OCI-LY7 (cell line): ENCODE measurements around the gene TMPRSS11E. TPM values are rescaled to one million over a fixed set of nuclear protein-coding genes. Genes with fewer than 3 reads are reported as not detected.

Experiments used
- Bru-seq: library from RNA; stranded (reverse); fragments of 400-500 nt; gene quantifications from one replicate; lab custom pipeline; 2021; lab: Mats Ljungman, UMichigan
- BruChase-seq, 2 experiments: library from RNA; stranded (reverse); fragments of 400-500 nt; gene quantifications; one replicate each; lab custom pipeline; 2021; lab: Mats Ljungman, UMichigan
- BruUV-seq: library from RNA; stranded (reverse); fragments of 400-500 nt; replicated peaks from 2 replicates; lab custom pipeline; 2021; lab: Mats Ljungman, UMichigan
- CTCF ChIA-PET: fragments of 300-600 bp; sonication (Branson Sonifier 250); formaldehyde crosslinking; loops from one replicate; lab custom pipeline; 2022; ENCODE audit warnings: antibody characterized with exemption; ENCODE audit not compliant: unreplicated experiment; lab: Charles Lee
- POLR2A ChIA-PET: fragments of 300-600 bp; sonication (Branson Sonifier 250); formaldehyde crosslinking; loops from one replicate; lab custom pipeline; 2022; ENCODE audit warnings: antibody characterized with exemption; lab: Charles Lee
- DNase-seq: peaks from one replicate; pipeline ENCODE4 v3.0.0-alpha.2; 2015; ENCODE audit warnings: low spot score
- H2AFZ ChIP-seq: fragments of 200-600 bp; sonication (generic), shearing (Covaris generic); 2 replicates; pipeline ENCODE4 v1.6.1; 2014; ENCODE audit warnings: mild to moderate bottlenecking, antibody characterized with exemption, low read length, moderate library complexity
- H3K27ac ChIP-seq: fragments of 200-600 bp; sonication (generic); 2 replicates; pipeline ENCODE4 v1.5.1; 2014; ENCODE audit warnings: mixed run types, low read depth, mild to moderate bottlenecking, moderate library complexity, low read length, inconsistent platforms; ENCODE audit not compliant: poor library complexity, severe bottlenecking
- H3K36me3 ChIP-seq: fragments of 200-600 bp; sonication (generic); 2 replicates; pipeline ENCODE4 v1.6.1; 2014; ENCODE audit warnings: mild to moderate bottlenecking, antibody characterized with exemption, low read length, moderate library complexity, mixed read lengths; ENCODE audit not compliant: insufficient read depth
- H3K4me1 ChIP-seq: fragments of 200-600 bp; sonication (generic); 2 replicates; pipeline ENCODE4 v1.5.1; 2014; ENCODE audit warnings: mild to moderate bottlenecking, low read length; ENCODE audit not compliant: insufficient read depth, poor library complexity, severe bottlenecking
- H3K4me2 ChIP-seq: fragments of 200-600 bp; sonication (generic); 2 replicates; pipeline ENCODE4 v1.6.1; 2014; ENCODE audit warnings: mild to moderate bottlenecking, low read length
- H3K4me3 ChIP-seq: fragments of 200-600 bp; sonication (generic); 2 replicates; pipeline ENCODE4 v1.5.1; 2014; ENCODE audit warnings: mild to moderate bottlenecking, low read depth, low read length; ENCODE audit not compliant: poor library complexity, severe bottlenecking
- H3K79me2 ChIP-seq: fragments of 200-600 bp; sonication (generic); 2 replicates; pipeline ENCODE4 v1.6.1; 2016; ENCODE audit warnings: low read depth, mild to moderate bottlenecking, low read length, moderate library complexity, mixed read lengths; ENCODE audit not compliant: insufficient read depth
- H3K9me2 ChIP-seq: fragments of 200-600 bp; sonication (generic); 2 replicates; pipeline ENCODE4 v1.6.1; 2016; ENCODE audit warnings: mild to moderate bottlenecking, low read length, mixed read lengths; ENCODE audit not compliant: insufficient read depth
- H3K9me3 ChIP-seq: fragments of 200-600 bp; sonication (generic); 2 replicates; pipeline ENCODE4 v1.6.1; 2014; ENCODE audit warnings: mild to moderate bottlenecking, mixed run types, low read length, mixed read lengths
- H4K20me1 ChIP-seq: fragments of 200-600 bp; sonication (generic); 2 replicates; pipeline ENCODE4 v1.6.1; 2014; ENCODE audit warnings: mild to moderate bottlenecking, antibody characterized with exemption, low read length, moderate library complexity, mixed read lengths; ENCODE audit not compliant: insufficient read depth
- CTCF ChIP-seq: fragments of 200-600 bp; sonication (generic); conservative IDR thresholded peaks from 2 replicates; pipeline ENCODE4 v1.5.1; 2014; ENCODE audit warnings: mild to moderate bottlenecking, antibody characterized with exemption, low read length, moderate library complexity, mixed read lengths
- EZH2phosphoT487 ChIP-seq: fragments of 200-600 bp; sonication (generic); IDR thresholded peaks from 2 replicates; pipeline ENCODE4 v1.6.1; 2018; ENCODE audit warnings: low read depth, borderline replicate concordance, mild to moderate bottlenecking, mixed run types, antibody characterized with exemption, low read length, moderate library complexity, mixed read lengths
- intact Hi-C: fragments of 100-400 bp; cut with micrococcal nuclease; formaldehyde crosslinking; loops from one replicate; pipeline ENCODE4 v1.10.0; 2022; ENCODE audit not compliant: unreplicated experiment
- long read RNA-seq: library from polyadenylated mRNA; stranded (forward); transcript quantifications from one replicate; pipeline ENCODE4 v2.0.0, GENCODE V29; 2022
- total RNA-seq, 2 experiments: library from RNA; depleted of rRNA in 1 of 2; stranded (reverse); fragments of >200 nt in 1 of 2; shearing (Covaris generic) in 1 of 2; gene quantifications; 2 replicates each; pipeline ENCODE4 v1.2.3, GENCODE V29; 2014 to 2022

TMPRSS11E gene
- not detected in 2 replicates for total RNA-seq (2014; rRNA removed; shearing (Covaris generic))
- not detected in 2 replicates for total RNA-seq (2022)
- Bru-seq, nascent RNA, result not detected
- percentile 6 among the genes with signal in this experiment for BruChase-seq, experiment 1, labeled RNA remaining after a 6-hour chase
- not detected for BruChase-seq, experiment 2, labeled RNA remaining after a 2-hour chase
- long read RNA-seq, result 0 reads

GRCh38 chr4:68447201-68447600 is at the start of gene TMPRSS11E:
TMPRSS11E (plus strand) TSS chr4:68447463; CDS start chr4:68447513, 50 bp downstream.
- Histone ChIP-seq H3K9me2 (no peaks in the 10 kb centered on the region), H4K20me1 (no peaks in the 10 kb centered on the region), H3K27ac (no peak within 1 kb of the TSS), H3K4me1 (no peaks in the 10 kb centered on the region), H3K4me3 (no peak within 1 kb of the TSS), H3K4me2 (no peak within 1 kb of the TSS), H3K36me3 (no peaks in the 10 kb centered on the region), H2AFZ (no peak within 1 kb of the TSS), H3K9me3 (no peaks in the 10 kb centered on the region), H3K79me2 (no peaks in the 10 kb centered on the region)
- TF ChIP-seq CTCF (no peak), EZH2phosphoT487 (no peak)
- ChIA-PET CTCF (no interaction called here), POLR2A (no interaction called here)
- BruUV-seq, result no TSS peak
- intact Hi-C loops, result no loop called here
- DNase-seq, result no peak

- Histone ChIP-seq H3K9me3 (no peaks in the 10 kb centered on the region), H3K4me1 (no peaks in the 10 kb centered on the region), H3K27ac (no peak overlapping the region), H3K79me2 (no peaks in the 10 kb centered on the region), H3K4me3 (no peak overlapping the region), H4K20me1 (no peaks in the 10 kb centered on the region), H3K4me2 (no peak overlapping the region), H3K36me3 (no peaks in the 10 kb centered on the region), H3K9me2 (no peaks in the 10 kb centered on the region), H2AFZ (no peak overlapping the region)
- ChIA-PET POLR2A (interaction anchor here (0.6 kb wide), 1 partner anchor 32 kb away, joined by 7 read pairs; no protein-coding TSS in a partner anchor), CTCF (no interaction called here)
- no peak for TF ChIP-seq EZH2phosphoT487
- DNase-seq, result no peak
- BruUV-seq, result no TSS peak
- intact Hi-C loops, result no loop called here
Observed at GRCh38 chr4:68399306-68399705, 48.0 kb upstream of the TMPRSS11E start.

- ChIA-PET POLR2A (interaction anchor here (0.7 kb wide), 1 partner anchor 1133 kb away, joined by 4 read pairs; no protein-coding TSS in a partner anchor), CTCF (no interaction called here)
- Histone ChIP-seq H3K4me3 (no peak overlapping the region), H3K4me1 (no peaks in the 10 kb centered on the region), H2AFZ (no peak overlapping the region), H3K4me2 (no peak overlapping the region), H3K9me2 (no peaks in the 10 kb centered on the region), H3K9me3 (no peaks in the 10 kb centered on the region), H4K20me1 (no peaks in the 10 kb centered on the region), H3K79me2 (no peaks in the 10 kb centered on the region), H3K27ac (no peak overlapping the region), H3K36me3 (no peaks in the 10 kb centered on the region)
- TF ChIP-seq EZH2phosphoT487 (no peak), CTCF (no peak)
- no TSS peak for BruUV-seq
- intact Hi-C loops, result no loop called here
- no peak for DNase-seq
Observed at GRCh38 chr4:68401231-68401630, 46.0 kb upstream of the TMPRSS11E start.
